GM10248 (cell line): ENCODE measurements around the gene CCDC57.

Experiments used
- CTCF ChIA-PET: fragments of 300-600 bp; sonication (Branson Sonifier 250); formaldehyde crosslinking; extraction: SDS; loops from one replicate; lab custom pipeline; 2021; ENCODE audit warnings: antibody characterized with exemption; lab: Yijun Ruan, JAX
- POLR2A ChIA-PET: fragments of 350-650 bp; sonication (Branson Sonifier 250); formaldehyde crosslinking; extraction: SDS; loops from one replicate; lab custom pipeline; 2020; ENCODE audit warnings: antibody characterized with exemption; lab: Yijun Ruan, JAX
- DNase-seq: peaks from one replicate; pipeline ENCODE4 v3.0.0; 2012; ENCODE audit errors: extremely low spot score
- TF ChIP-seq, protein P1 (sequence below): IDR thresholded peaks from 2 replicates; pipeline ENCODE4 v1.5.1; 2012; ENCODE audit warnings: mild to moderate bottlenecking, low read depth; ENCODE audit errors: extremely low read depth, missing control alignments, control extremely low read depth

CCDC57 gene

DNA sequence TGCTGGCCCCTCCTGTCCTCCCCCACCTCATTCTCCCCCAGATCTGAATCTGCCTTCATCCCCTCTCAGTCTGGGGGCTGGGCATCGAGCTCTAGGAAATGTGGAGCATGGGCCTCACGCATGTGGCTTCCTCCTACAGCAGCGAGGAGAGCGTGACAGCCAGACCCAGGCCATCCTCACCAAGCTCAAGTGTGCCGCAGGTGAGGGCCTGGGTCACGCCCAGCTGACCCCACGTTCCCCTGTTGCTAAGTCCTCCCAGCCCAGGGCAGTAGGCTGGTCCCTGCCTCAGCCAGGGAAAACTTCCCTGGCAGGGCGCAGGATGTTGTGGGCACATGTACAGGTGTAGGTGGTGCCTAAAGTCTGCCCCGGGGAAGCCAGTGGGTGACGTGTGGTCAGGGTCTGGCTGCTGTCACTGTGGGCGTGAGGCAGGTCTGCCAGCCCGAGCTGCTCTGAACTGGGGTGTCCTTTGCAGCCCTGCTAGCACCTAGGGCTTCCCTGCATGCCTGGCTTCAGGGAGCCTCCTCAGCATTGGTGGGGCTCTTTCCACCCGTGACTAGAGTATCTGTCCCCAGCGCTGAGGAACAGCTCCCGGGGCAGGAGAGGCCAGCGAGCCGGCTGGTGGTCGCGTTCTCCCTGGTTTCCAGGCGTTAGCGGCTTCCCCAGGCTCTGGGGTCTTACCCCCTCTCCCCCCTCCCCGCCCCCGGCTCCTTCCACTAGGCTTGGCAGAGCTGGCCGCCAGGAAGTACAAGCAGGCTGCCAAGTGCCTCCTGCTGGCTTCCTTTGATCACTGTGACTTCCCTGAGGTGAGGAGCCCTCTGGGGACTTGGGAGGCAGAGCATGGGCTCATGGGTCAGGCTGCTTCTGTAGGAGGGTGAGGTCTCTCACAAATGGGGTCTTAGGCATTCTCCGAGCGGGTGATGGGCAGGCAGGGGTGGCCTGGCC lies 157.3 kb downstream of the CCDC57 start:
- ChIA-PET CTCF (interaction anchor here (1.1 to 1.2 kb wide), 3 partner anchors 18 to 99 kb away, joined by 3 to 4 read pairs (median 3); partner anchors contain the start of gene DCXR), POLR2A (interaction anchor here (0.6 to 1.1 kb wide), 2 partner anchors 18 to 457 kb away, joined by 3 read pairs; partner anchors contain the start of gene DCXR)
- TF ChIP-seq, protein P1, sequence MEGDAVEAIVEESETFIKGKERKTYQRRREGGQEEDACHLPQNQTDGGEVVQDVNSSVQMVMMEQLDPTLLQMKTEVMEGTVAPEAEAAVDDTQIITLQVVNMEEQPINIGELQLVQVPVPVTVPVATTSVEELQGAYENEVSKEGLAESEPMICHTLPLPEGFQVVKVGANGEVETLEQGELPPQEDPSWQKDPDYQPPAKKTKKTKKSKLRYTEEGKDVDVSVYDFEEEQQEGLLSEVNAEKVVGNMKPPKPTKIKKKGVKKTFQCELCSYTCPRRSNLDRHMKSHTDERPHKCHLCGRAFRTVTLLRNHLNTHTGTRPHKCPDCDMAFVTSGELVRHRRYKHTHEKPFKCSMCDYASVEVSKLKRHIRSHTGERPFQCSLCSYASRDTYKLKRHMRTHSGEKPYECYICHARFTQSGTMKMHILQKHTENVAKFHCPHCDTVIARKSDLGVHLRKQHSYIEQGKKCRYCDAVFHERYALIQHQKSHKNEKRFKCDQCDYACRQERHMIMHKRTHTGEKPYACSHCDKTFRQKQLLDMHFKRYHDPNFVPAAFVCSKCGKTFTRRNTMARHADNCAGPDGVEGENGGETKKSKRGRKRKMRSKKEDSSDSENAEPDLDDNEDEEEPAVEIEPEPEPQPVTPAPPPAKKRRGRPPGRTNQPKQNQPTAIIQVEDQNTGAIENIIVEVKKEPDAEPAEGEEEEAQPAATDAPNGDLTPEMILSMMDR, result no peak
- DNase-seq, result no peak

DNA sequence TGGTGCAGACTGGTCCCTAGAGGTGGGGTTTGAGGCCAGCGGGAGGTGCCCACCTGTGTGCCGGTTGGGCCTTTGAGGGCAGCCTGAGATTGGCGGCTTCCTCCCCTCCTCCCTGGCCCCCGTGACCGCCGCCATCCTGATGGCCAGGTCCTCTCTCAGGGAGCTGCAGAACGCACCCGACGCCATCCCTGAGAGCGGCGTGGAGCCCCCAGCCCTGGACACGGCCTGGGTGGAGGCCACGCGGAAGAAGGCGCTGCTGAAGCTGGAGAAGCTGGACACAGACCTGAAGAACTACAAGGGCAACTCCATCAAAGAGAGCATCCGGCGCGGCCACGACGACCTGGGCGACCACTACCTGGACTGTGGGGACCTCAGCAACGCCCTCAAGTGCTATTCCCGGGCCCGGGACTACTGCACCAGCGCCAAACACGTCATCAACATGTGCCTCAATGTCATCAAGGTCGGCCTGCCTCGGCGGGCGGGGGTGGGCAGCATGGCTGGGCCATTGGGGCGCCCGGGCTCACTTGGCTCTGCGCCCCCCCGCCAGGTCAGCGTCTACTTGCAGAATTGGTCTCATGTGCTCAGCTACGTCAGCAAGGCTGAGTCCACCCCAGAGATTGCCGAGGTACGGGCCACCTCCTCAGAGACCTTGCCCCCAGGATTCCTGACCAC lies 158.2 kb downstream of the CCDC57 start:
- no peak for DNase-seq
- TF ChIP-seq, protein P1, result no peak
- ChIA-PET POLR2A (no interaction called here), CTCF (interaction anchor here (1.5 kb wide), 1 partner anchor 102 kb away, joined by 3 read pairs; no protein-coding TSS in a partner anchor)

DNA sequence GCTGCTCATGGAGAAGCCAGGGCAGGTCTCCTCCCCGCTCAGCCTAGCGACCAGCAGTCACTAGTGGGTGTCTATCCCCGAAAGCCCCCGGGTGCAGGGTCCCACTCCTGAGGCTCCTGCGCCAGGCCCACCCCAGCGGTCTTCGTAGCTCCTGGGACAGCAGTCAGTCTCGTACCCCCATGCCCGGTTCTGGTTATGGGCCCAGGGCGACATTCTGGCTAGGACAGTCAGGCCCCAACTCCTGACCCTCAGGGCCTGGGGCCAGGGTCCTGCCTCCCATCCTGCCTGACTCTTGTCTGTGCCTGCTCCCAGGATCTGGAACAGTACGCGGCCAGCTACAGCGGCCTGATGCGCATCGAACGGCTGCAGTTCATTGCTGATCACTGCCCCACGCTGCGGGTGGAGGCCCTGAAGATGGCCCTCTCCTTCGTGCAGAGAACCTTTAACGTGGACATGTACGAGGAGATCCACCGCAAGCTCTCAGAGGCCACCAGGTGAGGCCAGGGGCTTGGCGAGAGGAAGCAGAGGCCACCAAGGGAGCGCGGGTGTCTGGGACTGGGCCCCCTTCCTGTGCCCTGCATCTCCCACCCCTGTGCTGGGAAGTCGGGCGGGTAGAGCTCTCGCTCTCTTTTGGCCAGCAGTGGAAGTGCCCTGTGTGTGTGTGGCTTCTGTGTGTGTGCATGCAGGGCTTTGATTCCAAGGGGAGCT lies 158.9 kb downstream of the CCDC57 start:
- CTCF ChIA-PET, result interaction anchor here (1.3 to 1.5 kb wide), 2 partner anchors 20 to 103 kb away, joined by 3 read pairs; no protein-coding TSS in a partner anchor
- no peak for DNase-seq
- TF ChIP-seq, protein P1, result no peak
- POLR2A ChIA-PET, result no interaction called here

DNA sequence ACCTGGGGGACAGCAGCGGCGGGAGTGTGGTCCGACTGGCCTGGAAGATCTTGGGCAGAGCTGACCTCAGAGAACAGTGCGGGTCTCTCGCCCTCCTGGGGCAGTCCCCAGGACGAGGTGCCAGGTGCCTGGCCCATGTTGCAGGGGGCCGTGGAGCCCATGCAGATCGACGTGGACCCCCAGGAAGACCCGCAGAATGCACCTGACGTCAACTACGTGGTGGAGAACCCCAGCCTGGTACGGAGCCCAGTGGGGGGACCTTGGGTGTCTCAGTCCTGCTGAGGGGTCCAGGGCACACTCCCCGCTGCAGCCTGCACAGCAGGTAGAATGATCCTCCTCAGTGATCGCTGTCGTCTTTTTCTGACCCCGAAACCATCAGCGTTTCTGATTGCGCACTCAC lies 159.5 kb downstream of the CCDC57 start:
- ChIA-PET POLR2A (interaction anchor here (0.5 kb wide), 1 partner anchor 9 kb away, joined by 4 read pairs; no protein-coding TSS in a partner anchor), CTCF (interaction anchor here (1.3 to 1.5 kb wide), 2 partner anchors 21 to 103 kb away, joined by 3 read pairs; no protein-coding TSS in a partner anchor)
- no peak for DNase-seq
- TF ChIP-seq, protein P1, result no peak

DNA sequence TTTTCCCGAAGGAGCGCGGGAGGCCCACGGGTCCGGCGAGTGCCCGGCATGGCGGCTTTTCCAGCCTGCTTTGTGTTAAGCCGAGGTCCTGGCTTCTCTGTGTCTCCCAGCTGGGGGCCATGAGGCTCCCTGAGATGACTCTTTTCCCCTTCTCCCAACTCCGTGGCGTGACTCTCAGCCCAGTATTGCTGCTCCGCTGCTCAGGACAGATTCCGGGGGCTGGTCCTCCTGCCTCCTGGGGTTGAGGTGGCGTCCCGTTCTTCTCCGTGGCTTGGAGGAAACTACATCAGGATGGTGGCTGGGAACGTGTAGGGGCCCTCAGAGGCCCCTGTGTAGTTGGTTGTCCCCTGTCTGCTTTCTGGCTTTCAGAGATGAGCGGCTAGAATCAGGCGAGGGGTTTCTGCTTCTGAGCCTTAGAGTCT lies 160.0 kb downstream of the CCDC57 start:
- ChIA-PET CTCF (interaction anchor here (0.9 to 1.3 kb wide), 2 partner anchors 21 to 22 kb away, joined by 3 to 4 read pairs; no protein-coding TSS in a partner anchor), POLR2A (interaction anchor here (0.5 to 0.9 kb wide), 2 partner anchors 8 to 15 kb away, joined by 3 to 4 read pairs; partner anchors contain the start of gene DCXR)
- DNase-seq, result no peak
- TF ChIP-seq, protein P1, result no peak
